ENCODE data around the gene NOP56. TPM values are rescaled to one million over a fixed set of nuclear protein-coding genes. Genes with fewer than 3 reads are reported as not detected.

The NOP56 gene
- total and polyA plus RNA-seq, 3 donors from 2014 or later = 110 to 125 (median 110) TPM

DNA sequence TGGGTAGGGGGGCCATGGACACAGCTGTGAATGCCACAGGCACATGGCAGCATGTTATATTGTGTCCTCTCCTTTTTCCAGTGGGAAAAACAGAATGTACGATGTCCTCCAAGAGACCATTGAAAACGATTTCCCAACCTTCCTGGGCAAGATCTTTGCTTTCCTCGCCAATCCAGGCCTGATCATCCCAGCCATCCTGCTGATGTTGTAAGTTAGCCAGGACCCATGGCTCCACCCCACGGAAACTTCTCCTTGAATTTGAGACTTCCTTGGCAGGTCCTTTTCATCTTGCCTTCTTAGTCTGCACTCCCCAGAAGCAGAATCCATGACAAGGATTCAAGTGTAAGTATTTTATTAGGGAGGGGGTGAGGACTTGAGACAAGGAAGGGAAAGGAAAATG is 28.2 kb upstream of the NOP56 start:
- no peaks in the 10 kb centered on the region for H3K4me1 ChIP-seq
- H3K9me3 ChIP-seq = no peaks in the 10 kb centered on the region
- no peak overlapping the region for H3K4me3 ChIP-seq
- intact Hi-C loops (cut with DNase I; ENCODE audit: low total_unique reads) = no loop called here
- DNase-seq = no peak
- H3K36me3 ChIP-seq (ENCODE audit: low read depth, missing control alignments) = no peaks in the 10 kb centered on the region
- H3K27ac ChIP-seq = no peak overlapping the region
- H3K27me3 ChIP-seq = no peaks in the 10 kb centered on the region
- TF ChIP-seq, protein P1, sequence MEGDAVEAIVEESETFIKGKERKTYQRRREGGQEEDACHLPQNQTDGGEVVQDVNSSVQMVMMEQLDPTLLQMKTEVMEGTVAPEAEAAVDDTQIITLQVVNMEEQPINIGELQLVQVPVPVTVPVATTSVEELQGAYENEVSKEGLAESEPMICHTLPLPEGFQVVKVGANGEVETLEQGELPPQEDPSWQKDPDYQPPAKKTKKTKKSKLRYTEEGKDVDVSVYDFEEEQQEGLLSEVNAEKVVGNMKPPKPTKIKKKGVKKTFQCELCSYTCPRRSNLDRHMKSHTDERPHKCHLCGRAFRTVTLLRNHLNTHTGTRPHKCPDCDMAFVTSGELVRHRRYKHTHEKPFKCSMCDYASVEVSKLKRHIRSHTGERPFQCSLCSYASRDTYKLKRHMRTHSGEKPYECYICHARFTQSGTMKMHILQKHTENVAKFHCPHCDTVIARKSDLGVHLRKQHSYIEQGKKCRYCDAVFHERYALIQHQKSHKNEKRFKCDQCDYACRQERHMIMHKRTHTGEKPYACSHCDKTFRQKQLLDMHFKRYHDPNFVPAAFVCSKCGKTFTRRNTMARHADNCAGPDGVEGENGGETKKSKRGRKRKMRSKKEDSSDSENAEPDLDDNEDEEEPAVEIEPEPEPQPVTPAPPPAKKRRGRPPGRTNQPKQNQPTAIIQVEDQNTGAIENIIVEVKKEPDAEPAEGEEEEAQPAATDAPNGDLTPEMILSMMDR (IDR thresholded peaks at IDR 0.05) = no peak
- no peak for TF ChIP-seq POLR2A (IDR thresholded peaks at IDR 0.05)
- WGBS, 2 donors = 80 to 88% methylated on average over 4 of the region's 4 CpGs

GRCh38 chr20:2625062-2625461 is 27.4 kb upstream of the NOP56 start:
- TF ChIP-seq POLR2A (IDR thresholded peaks at IDR 0.05) = no peak
- TF ChIP-seq, protein P1 (IDR thresholded peaks at IDR 0.05) = no peak
- intact Hi-C loops (cut with DNase I; ENCODE audit: low total_unique reads) = no loop called here
- no peaks in the 10 kb centered on the region for H3K36me3 ChIP-seq (ENCODE audit: low read depth, missing control alignments)
- no peaks in the 10 kb centered on the region for H3K4me1 ChIP-seq
- 82 to 85% methylated on average over 2 of the region's 2 CpGs for WGBS, 2 donors
- no peaks in the 10 kb centered on the region for H3K9me3 ChIP-seq
- DNase-seq = no peak
- no peak overlapping the region for H3K4me3 ChIP-seq
- no peak overlapping the region for H3K27ac ChIP-seq
- H3K27me3 ChIP-seq = no peaks in the 10 kb centered on the region

- H3K9me3 ChIP-seq = no peaks in the 10 kb centered on the region
- H3K4me3 ChIP-seq = no peak overlapping the region
- H3K27me3 ChIP-seq = no peaks in the 10 kb centered on the region
- no peak overlapping the region for H3K27ac ChIP-seq
- no peaks in the 10 kb centered on the region for H3K4me1 ChIP-seq
- 67 to 88% methylated on average over 9 of the region's 9 CpGs for WGBS, 2 donors
- no peaks in the 10 kb centered on the region for H3K36me3 ChIP-seq (ENCODE audit: low read depth, missing control alignments)
- DNase-seq = no peak
- intact Hi-C loops (cut with DNase I; ENCODE audit: low total_unique reads) = no loop called here
- no peak for TF ChIP-seq POLR2A (IDR thresholded peaks at IDR 0.05)
- TF ChIP-seq, protein P1 (IDR thresholded peaks at IDR 0.05) = no peak
These were observed 25.4 kb upstream of the NOP56 start for GRCh38 chr20:2626853-2627541.

DNA sequence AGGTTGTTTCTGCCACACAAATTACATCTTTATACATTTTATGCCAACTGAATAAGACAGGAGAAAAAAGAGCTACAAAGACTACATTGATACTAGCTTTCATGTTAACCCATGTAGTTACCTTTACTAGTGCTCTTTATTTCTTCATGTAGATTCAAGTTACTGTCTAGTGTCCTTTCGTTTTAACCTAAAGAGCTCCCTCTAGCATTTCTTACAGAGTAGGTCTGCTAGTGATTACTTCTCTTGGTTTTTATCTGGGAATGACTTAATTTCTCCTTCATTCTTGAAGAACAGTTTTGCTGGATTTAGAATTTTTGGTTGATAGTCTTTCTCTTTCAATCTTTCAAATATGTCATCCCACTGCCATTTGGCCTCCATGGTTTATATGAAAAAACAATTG is 21.2 kb upstream of the NOP56 start:
- intact Hi-C loops (cut with DNase I; ENCODE audit: low total_unique reads) = no loop called here
- Histone ChIP-seq H3K27ac (no peak overlapping the region), H3K36me3 (ENCODE audit: low read depth, missing control alignments) (no peaks in the 10 kb centered on the region), H3K9me3 (no peaks in the 10 kb centered on the region), H3K27me3 (no peaks in the 10 kb centered on the region), H3K4me3 (no peak overlapping the region), H3K4me1 (no peaks in the 10 kb centered on the region)
- 13 to 52% methylated on average over 1 of the region's 1 CpG for WGBS, 2 donors
- TF ChIP-seq POLR2A (IDR thresholded peaks at IDR 0.05) = no peak
- TF ChIP-seq, protein P1 (IDR thresholded peaks at IDR 0.05) = no peak
- no peak for DNase-seq

DNA sequence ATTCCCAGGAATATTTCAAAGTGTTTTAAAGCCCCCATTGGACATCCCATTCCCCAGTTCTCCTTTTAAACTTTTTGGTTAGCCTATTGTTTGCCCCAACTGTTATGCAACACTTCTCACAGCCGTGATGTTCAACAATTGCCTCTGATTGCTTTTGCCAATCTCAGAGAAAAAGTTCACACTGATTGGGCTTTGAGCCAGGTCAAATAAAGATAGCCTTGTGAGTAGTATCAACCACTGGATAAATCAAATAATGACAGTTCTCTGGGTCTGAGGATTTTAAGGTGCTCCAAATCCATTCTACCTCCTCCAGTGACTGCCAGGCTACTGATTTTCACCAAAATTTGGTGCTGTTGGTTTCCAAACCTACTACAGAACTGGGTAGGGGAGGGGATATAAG is 19.1 kb upstream of the NOP56 start:
- TF ChIP-seq, protein P1 (IDR thresholded peaks at IDR 0.05) = no peak
- TF ChIP-seq POLR2A (IDR thresholded peaks at IDR 0.05) = no peak
- Histone ChIP-seq H3K36me3 (ENCODE audit: low read depth, missing control alignments) (no peaks in the 10 kb centered on the region), H3K27ac (no peak overlapping the region), H3K4me1 (no peaks in the 10 kb centered on the region), H3K27me3 (no peaks in the 10 kb centered on the region), H3K9me3 (no peaks in the 10 kb centered on the region), H3K4me3 (no peak overlapping the region)
- intact Hi-C loops (cut with DNase I; ENCODE audit: low total_unique reads) = no loop called here
- no peak for DNase-seq
- 0 to 13% methylated on average over 1 of the region's 1 CpG for WGBS, 2 donors
